Activated B cell treated with CpG ODN at 0.5 μM for 24 hours (primary cell): ENCODE results near the gene NEK9. TPM values are rescaled to one million over a fixed set of nuclear protein-coding genes. Genes with fewer than 3 reads are reported as not detected.
A peak's percentile ranks its signal among the peaks of the same experiment; 100 is the strongest.

Experiments
- ATAC-seq: fragments of 200-7000 bp; cut with Tn5 transposase; one replicate; pipeline ENCODE4 v1.10.0; 2021; ENCODE audit warnings: low read depth, mild to moderate bottlenecking, moderate library complexity
- CTCF ChIA-PET: fragments of 350-600 bp; sonication (Branson Sonifier 250); formaldehyde crosslinking; loops from one replicate; lab custom pipeline; 2021; ENCODE audit warnings: antibody characterized with exemption; lab: Charles Lee
- POLR2A ChIA-PET: fragments of 350-600 bp; sonication (Branson Sonifier 250); formaldehyde crosslinking; loops from one replicate; lab custom pipeline; 2021; ENCODE audit warnings: antibody characterized with exemption; lab: Charles Lee
- DNase-seq: peaks from one replicate; pipeline ENCODE4 v3.0.0; 2022
- H3K27ac Mint-ChIP-seq: one replicate; pipeline ENCODE4 v1.8.0; 2020; ENCODE audit warnings: mixed read lengths
- H3K27me3 Mint-ChIP-seq: one replicate; pipeline ENCODE4 v1.8.0; 2021; ENCODE audit warnings: mixed read lengths
- H3K36me3 Mint-ChIP-seq: one replicate; pipeline ENCODE4 v1.8.0; 2021; ENCODE audit warnings: low read depth, mixed read lengths
- H3K4me1 Mint-ChIP-seq: one replicate; pipeline ENCODE4 v1.8.0; 2021; ENCODE audit warnings: mixed read lengths
- H3K4me3 Mint-ChIP-seq: one replicate; pipeline ENCODE4 v1.8.0; 2020; ENCODE audit warnings: mild to moderate bottlenecking, mixed read lengths
- H3K9me3 Mint-ChIP-seq: one replicate; pipeline ENCODE4 v1.8.0; 2020; ENCODE audit warnings: mixed read lengths
- intact Hi-C: fragments of 100-400 bp; cut with micrococcal nuclease; formaldehyde crosslinking; loops from one replicate; pipeline ENCODE4 v1.15.1; 2024
- total RNA-seq: library from RNA; stranded (reverse); gene quantifications from 2 replicates; pipeline ENCODE4 v1.2.3, GENCODE V29; 2022
- TF ChIP-seq, protein P1 (sequence below): fragments of 200-600 bp; IDR thresholded peaks from one replicate; pipeline ENCODE4 v1.8.0; 2022; ENCODE audit warnings: antibody characterized with exemption, mild to moderate bottlenecking

NEK9 gene
- 96.1 and 97.7 TPM in 2 replicates for total RNA-seq

DNA sequence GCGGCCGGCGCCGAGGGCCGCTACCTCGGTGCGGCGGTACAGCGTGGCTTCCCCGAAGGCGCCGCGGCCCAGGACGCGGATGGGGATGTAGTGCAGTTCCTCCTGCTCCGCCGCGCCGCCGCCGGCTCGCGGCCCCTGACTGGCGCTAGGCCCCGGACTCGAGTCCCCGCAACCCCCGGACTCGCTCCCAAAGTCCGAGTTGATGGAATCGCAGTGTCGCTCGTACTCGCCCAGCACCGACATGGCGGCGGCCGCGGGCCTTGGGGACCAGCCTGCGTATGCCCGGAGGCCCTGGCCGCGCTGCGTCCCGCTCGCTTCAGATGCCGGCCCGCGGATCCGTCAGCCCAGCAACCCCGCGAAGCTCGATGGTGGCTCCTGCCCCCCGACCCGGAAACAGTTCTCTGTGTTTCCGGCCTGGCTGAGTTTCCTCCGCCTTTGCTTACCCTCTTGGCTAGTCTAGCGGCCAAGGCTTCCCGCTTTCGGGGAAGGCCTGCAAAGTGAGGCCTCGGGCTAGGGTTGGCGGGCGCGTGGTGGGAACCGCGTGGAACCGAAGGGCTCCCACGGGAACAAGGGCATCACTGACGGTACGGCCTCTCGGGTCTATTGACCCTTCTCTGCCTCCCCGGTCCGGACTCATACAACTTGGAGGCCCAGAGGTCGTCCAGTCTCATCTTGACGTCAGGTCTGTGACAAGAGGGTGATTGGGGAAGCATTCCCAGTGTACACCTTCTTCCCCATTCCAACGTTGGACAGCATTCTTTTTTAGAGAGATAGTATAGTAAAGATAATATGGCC is at the start of gene NEK9:
NEK9 (minus strand) TSS at position 370 of the 795 bp plus-strand sequence; CDS start at position 243, 127 bp downstream.
- POLR2A ChIA-PET = interaction anchor here (0.6 to 3.4 kb wide), 35 partner anchors 9 to 1921 kb away, joined by 3 to 23 read pairs (median 4); partner anchors contain the start of genes ACYP1, BATF, ERG28 and FLVCR2
- TF ChIP-seq, protein P1, sequence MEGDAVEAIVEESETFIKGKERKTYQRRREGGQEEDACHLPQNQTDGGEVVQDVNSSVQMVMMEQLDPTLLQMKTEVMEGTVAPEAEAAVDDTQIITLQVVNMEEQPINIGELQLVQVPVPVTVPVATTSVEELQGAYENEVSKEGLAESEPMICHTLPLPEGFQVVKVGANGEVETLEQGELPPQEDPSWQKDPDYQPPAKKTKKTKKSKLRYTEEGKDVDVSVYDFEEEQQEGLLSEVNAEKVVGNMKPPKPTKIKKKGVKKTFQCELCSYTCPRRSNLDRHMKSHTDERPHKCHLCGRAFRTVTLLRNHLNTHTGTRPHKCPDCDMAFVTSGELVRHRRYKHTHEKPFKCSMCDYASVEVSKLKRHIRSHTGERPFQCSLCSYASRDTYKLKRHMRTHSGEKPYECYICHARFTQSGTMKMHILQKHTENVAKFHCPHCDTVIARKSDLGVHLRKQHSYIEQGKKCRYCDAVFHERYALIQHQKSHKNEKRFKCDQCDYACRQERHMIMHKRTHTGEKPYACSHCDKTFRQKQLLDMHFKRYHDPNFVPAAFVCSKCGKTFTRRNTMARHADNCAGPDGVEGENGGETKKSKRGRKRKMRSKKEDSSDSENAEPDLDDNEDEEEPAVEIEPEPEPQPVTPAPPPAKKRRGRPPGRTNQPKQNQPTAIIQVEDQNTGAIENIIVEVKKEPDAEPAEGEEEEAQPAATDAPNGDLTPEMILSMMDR = no peak
- peak; percentile 86 for DNase-seq
- Mint-ChIP-seq H3K27ac (peak within 1 kb of the TSS; percentile 94), H3K4me3 (peak within 1 kb of the TSS; percentile 96), H3K36me3 (peaks cover 29% of the 10 kb centered on the region), H3K4me1 (peaks cover 38% of the 10 kb centered on the region), H3K9me3 (no peaks in the 10 kb centered on the region), H3K27me3 (no peaks in the 10 kb centered on the region)
- CTCF ChIA-PET = interaction anchor here (0.6 to 1.3 kb wide), 3 partner anchors 168 to 286 kb away, joined by 3 to 7 read pairs (median 3); no protein-coding TSS in a partner anchor
- intact Hi-C loops = loop anchor here (1.0 to 2.0 kb wide), 4 partner anchors 49 to 534 kb away; partner anchors contain the start of genes ERG28, TMED10 and TTLL5
- peak; percentile 88 for ATAC-seq

DNA sequence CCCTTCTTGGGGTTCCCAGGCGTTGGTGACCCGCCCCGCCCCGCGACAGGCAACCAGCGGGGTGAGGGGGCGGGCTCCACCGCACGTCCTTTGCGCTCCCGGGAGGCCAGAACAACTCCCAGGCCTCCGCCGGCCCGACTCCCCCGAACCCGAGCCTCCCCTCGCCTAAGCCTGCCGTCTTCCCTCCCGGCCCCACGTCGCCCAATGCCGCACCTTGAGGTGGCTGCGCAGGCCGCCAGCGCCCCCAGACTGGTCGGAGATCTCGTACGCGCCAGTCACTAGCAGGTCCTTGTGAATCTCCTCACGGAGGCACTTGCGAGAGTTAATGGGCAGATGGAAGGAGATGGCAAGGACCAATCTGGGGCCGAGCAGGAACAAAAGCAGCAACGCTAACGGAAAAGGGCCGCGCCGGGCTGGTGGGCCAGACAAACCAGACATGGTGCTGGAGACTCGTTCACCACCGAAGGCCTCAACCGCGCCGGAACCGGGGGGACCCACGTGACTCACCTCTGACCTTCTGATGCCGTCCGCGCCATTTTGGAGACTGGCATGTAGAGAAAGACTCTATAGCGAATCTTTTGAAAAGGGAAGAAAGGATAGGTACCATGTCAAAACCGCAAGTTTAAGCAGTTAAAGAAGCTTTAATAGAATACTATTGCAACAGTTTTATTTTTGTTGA is 49.4 kb upstream of the NEK9 start, which contains the start of gene TMED10:
TMED10 (minus strand) TSS at position 471 of the 679 bp plus-strand sequence; CDS start at position 438, 33 bp downstream.
- POLR2A ChIA-PET = interaction anchor here (0.5 to 2.2 kb wide), 14 partner anchors 12 to 339 kb away, joined by 3 to 12 read pairs (median 4); partner anchors contain the start of gene NEK9

DNA sequence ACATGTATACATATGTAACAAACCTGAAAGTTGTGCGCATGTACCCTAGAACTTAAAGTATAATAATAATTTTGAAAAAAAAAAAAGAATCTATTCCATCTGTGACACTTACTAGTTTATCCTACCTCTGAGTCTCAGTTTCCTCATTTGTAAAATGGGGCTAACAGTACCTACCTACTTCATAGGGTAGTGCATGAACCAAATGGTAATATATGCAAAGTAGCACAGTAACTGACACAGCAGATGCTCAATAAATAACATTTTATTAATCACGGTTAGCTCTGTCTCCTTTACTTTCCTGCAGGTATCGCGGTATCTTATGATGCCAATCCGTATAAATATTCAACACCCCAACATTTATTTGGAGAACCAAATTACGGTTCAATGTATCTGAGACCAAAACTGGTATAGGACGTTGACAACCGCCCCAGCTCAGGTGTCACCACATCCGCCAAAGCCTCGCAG is 48.9 kb upstream of the NEK9 start:
- ATAC-seq = peak; percentile 4

More for the DNA sequence above, 49.4 kb upstream of the NEK9 start, which contains the start of gene TMED10:
- peaks cover 8% of the 10 kb centered on the region for H3K36me3 Mint-ChIP-seq
- ATAC-seq (peak; percentile 73), DNase-seq (peak; percentile 79)
- no peaks in the 10 kb centered on the region for H3K27me3 Mint-ChIP-seq
- CTCF ChIA-PET = interaction anchor here (0.5 to 1.7 kb wide), 2 partner anchors 120 to 128 kb away, joined by 3 to 6 read pairs; no protein-coding TSS in a partner anchor
- intact Hi-C loops = loop anchor here (1.0 to 2.0 kb wide), 8 partner anchors 12 to 485 kb away; partner anchors contain the start of genes FOS, NEK9 and TTLL5
- H3K27ac Mint-ChIP-seq = peak within 1 kb of the TSS; percentile 99
- H3K9me3 Mint-ChIP-seq = no peaks in the 10 kb centered on the region
- H3K4me1 Mint-ChIP-seq = peaks cover 32% of the 10 kb centered on the region
- TF ChIP-seq, protein P1 = no peak
- H3K4me3 Mint-ChIP-seq = peak within 1 kb of the TSS; percentile 97

DNA sequence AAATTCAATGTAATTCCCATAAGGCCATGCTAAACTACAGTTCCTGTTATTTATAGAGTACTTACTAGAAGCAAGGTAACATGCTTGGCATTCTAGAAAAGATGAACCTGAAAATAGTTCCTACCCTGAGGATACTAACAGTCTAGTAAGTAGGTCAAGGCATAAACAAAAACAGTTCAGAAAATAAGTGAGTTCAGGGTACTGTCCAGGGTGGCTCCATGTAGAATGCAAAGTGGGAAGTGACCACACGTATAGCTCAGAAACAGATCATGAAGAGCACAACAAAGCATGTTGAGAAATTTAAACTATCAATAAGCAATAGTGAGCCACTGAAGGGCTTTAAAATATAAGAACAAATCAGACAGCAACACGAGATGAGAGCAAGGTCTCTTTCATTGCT is 47.2 kb upstream of the NEK9 start:
- DNase-seq (no peak), ATAC-seq (no peak)
- Mint-ChIP-seq H3K4me1 (peaks cover 43% of the 10 kb centered on the region), H3K9me3 (no peaks in the 10 kb centered on the region), H3K4me3 (no peak overlapping the region), H3K27ac (peak overlapping the region; percentile 61), H3K36me3 (peaks cover 8% of the 10 kb centered on the region), H3K27me3 (no peaks in the 10 kb centered on the region)
- CTCF ChIA-PET = interaction anchor here (1.5 kb wide), 1 partner anchor 121 kb away, joined by 3 read pairs; no protein-coding TSS in a partner anchor
- POLR2A ChIA-PET = interaction anchor here (0.8 kb wide), 1 partner anchor 122 kb away, joined by 4 read pairs; no protein-coding TSS in a partner anchor
- intact Hi-C loops = no loop called here
- TF ChIP-seq, protein P1 = no peak

More for the DNA sequence above, 48.9 kb upstream of the NEK9 start:
- TF ChIP-seq, protein P1 = no peak
- H3K27me3 Mint-ChIP-seq = no peaks in the 10 kb centered on the region
- H3K4me3 Mint-ChIP-seq = peak overlapping the region; percentile 97
- peaks cover 32% of the 10 kb centered on the region for H3K4me1 Mint-ChIP-seq
- ChIA-PET POLR2A (interaction anchor here (0.6 to 2.2 kb wide), 11 partner anchors 12 to 339 kb away, joined by 3 to 12 read pairs (median 4); partner anchors contain the start of gene NEK9), CTCF (interaction anchor here (0.5 to 1.7 kb wide), 3 partner anchors 120 to 129 kb away, joined by 3 to 6 read pairs (median 3); no protein-coding TSS in a partner anchor)
- DNase-seq = no peak
- no peaks in the 10 kb centered on the region for H3K9me3 Mint-ChIP-seq
- intact Hi-C loops = loop anchor here (1.0 to 2.0 kb wide), 8 partner anchors 13 to 486 kb away; partner anchors contain the start of genes FOS, NEK9 and TTLL5
- H3K27ac Mint-ChIP-seq = peak overlapping the region; percentile 99
- peaks cover 8% of the 10 kb centered on the region for H3K36me3 Mint-ChIP-seq
